Measurements from ENCODE around the gene TSPAN13.

The TSPAN13 gene

GRCh38 chr7:16816824-16817223 is 63.3 kb downstream of the TSPAN13 start:
- DNase-seq, result no peak

GRCh38 chr7:16817536-16817935 is 64.0 kb downstream of the TSPAN13 start:
- no peak for DNase-seq

- no peak for DNase-seq
Measured at GRCh38 chr7:16818732-16819131, 65.2 kb downstream of the TSPAN13 start.

GRCh38 chr7:16822029-16822428 is 68.5 kb downstream of the TSPAN13 start:
- no peak for DNase-seq

GRCh38 chr7:16826060-16826459 is 72.5 kb downstream of the TSPAN13 start:
- DNase-seq, result no peak

GRCh38 chr7:16833373-16833772 is 79.8 kb downstream of the TSPAN13 start:
- no peak for DNase-seq

Measured in GOT3 (cell line).